ENCODE results near the gene NUP210L. TPM values are rescaled to one million over a fixed set of nuclear protein-coding genes. Genes with fewer than 3 reads are reported as not detected.
"Not testable (repeated sequence)": the region's sequence is repeated elsewhere in the genome, so short reads cannot be mapped to it uniquely, and the experiment has no call there.

The NUP210L gene
- total and polyA plus RNA-seq, 5 donors: 0.09 to 0.88 (median 0.18) TPM; not detected in 1

DNA sequence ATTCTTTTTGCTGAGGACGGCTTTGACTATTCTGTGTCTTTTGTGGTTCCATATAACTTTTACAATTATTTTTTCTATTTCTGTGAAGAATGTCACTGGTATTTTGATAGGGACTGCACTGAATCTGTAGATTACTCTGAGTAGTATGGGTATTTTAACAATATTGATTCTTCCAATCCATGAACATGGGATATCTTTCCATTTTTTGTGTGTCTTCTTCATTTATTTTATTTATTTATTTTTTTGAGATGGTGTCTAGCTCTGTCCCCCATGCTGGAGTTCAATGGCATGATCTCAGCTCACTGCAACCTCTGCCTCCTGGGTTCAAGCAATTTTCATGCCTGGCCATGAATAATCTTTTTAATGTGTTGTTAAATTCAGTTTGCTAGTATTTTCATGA lies 121.2 kb downstream of the NUP210L start:
- H3K4me3 ChIP-seq (ENCODE audit: low read length); DNase-seq; intact Hi-C loops (cut with DNase I); ATAC-seq; H3K4me1 ChIP-seq (ENCODE audit: control insufficient read depth, insufficient read depth, low read length); H3K27ac ChIP-seq (ENCODE audit: low read length); H3K27me3 ChIP-seq (ENCODE audit: control insufficient read depth, insufficient read depth); H3K9me3 ChIP-seq (ENCODE audit: control insufficient read depth, low read length): not testable (repeated sequence)
- 98% methylated on average over 1 of the region's 1 CpG for WGBS

DNA sequence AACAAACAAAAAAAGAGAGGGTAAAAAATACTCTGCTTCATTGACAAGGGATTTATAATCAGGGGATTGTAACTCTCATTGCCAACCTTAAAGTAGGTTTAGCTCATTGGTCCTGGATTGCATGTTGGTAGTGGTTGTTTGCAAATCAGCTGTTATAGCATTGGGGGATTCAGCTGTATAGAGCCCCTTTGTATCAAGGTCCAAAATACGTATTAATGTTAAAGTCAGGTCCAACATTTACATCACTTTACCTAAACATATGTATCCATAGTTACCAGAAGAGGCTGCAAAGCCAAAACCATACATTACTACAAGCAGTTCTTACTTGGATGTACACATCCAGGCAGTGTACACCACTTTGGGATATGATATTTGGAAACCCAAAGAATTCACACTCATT lies 134.9 kb downstream of the NUP210L start:
- ATAC-seq: no peak
- 93% methylated on average over 1 of the region's 1 CpG for WGBS
- Histone ChIP-seq H3K27ac (ENCODE audit: low read length) (no peak overlapping the region), H3K4me3 (ENCODE audit: low read length) (no peak overlapping the region), H3K27me3 (ENCODE audit: control insufficient read depth, insufficient read depth) (no peaks in the 10 kb centered on the region), H3K4me1 (ENCODE audit: control insufficient read depth, insufficient read depth, low read length) (no peaks in the 10 kb centered on the region), H3K9me3 (ENCODE audit: control insufficient read depth, low read length) (no peaks in the 10 kb centered on the region)
- no peak for DNase-seq
- intact Hi-C loops (cut with DNase I): no loop called here

DNA sequence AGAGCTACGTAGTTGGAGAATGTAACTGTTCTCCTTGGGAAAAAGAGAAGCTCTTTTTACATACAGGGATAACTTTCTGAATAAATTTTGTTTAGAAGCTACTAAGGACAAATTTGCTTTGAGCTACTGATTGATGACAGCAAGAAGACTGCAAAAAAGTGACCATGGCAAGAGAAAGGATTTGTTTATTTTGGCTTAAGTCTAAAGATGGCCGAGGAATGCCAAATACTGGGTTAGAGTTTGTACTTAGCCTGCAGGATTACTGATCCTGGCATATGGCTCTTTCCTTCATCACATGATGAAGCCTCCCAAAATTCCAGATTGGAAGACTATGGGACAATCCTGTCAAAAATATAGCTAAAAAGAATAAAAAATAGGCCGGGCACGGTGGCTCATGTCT lies 135.6 kb downstream of the NUP210L start:
- H3K27ac ChIP-seq (ENCODE audit: low read length): no peak overlapping the region
- intact Hi-C loops (cut with DNase I): no loop called here
- no peaks in the 10 kb centered on the region for H3K27me3 ChIP-seq (ENCODE audit: control insufficient read depth, insufficient read depth)
- no peaks in the 10 kb centered on the region for H3K9me3 ChIP-seq (ENCODE audit: control insufficient read depth, low read length)
- DNase-seq: no peak
- H3K4me3 ChIP-seq (ENCODE audit: low read length): no peak overlapping the region
- no peaks in the 10 kb centered on the region for H3K4me1 ChIP-seq (ENCODE audit: control insufficient read depth, insufficient read depth, low read length)
- 71% methylated on average over 4 of the region's 4 CpGs for WGBS
- no peak for ATAC-seq

DNA sequence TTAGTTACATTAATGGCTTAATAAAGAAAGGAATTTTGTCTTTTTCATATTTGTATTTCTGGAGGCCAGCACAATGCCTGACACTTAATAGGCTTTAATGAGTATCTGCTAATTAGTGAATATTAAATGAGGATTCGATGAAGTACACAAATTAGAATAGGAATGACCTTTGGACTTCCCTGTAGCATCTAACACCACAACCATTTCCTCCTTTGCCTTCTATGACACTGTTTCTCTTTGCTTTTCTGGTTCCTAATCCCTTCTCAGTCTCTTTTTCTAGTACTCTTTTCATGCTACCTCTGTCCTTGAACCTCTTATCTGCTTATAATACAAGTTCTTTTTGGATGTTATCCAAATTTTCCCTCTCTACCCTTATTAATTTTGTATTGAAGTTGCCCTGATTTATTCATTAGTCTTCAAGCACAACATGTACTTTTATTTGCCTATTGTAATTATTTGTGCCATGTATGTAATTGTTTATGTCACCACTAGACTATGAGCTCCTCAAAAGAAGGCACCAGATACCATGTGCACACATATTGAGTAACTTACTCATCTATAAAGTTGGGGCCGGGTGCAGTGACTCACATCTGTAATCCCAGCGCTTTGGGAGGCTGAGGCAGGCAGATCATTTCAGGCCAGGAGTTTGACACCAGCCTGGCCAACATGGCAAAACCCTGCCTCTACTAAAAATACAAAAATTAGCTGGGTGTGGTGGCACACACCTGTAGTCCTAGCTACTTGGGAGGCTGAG lies 140.5 kb downstream of the NUP210L start:
- no peak overlapping the region for H3K4me3 ChIP-seq (ENCODE audit: low read length)
- 80% methylated on average over 3 of the region's 3 CpGs for WGBS
- H3K27me3 ChIP-seq (ENCODE audit: control insufficient read depth, insufficient read depth): no peaks in the 10 kb centered on the region
- no peaks in the 10 kb centered on the region for H3K4me1 ChIP-seq (ENCODE audit: control insufficient read depth, insufficient read depth, low read length)
- DNase-seq: no peak
- H3K9me3 ChIP-seq (ENCODE audit: control insufficient read depth, low read length): no peaks in the 10 kb centered on the region
- intact Hi-C loops (cut with DNase I): no loop called here
- ATAC-seq: no peak
- no peak overlapping the region for H3K27ac ChIP-seq (ENCODE audit: low read length)

DNA sequence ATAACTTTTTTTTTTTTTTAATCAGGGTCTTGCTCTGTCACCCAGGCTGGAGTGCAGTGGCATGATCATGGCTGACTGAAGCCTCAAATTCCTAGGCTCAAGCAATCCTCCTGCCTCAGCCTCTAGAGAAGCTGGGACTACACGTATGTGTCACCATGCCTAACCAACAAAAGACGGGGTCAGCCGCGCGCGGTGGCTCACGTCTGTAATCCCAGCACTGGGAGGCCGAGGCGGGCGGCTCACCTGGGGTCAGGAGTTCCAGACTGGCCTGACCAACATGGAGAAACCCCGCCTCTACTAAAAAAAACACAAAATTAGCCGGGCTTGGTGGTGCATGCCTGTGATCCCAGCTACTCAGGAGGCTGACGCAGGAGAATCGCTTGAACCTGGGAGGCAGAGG lies 142.3 kb downstream of the NUP210L start:
- WGBS: 94% methylated on average over 14 of the region's 14 CpGs
- ATAC-seq; H3K4me1 ChIP-seq (ENCODE audit: control insufficient read depth, insufficient read depth, low read length); H3K9me3 ChIP-seq (ENCODE audit: control insufficient read depth, low read length); H3K27ac ChIP-seq (ENCODE audit: low read length); intact Hi-C loops (cut with DNase I); H3K27me3 ChIP-seq (ENCODE audit: control insufficient read depth, insufficient read depth); H3K4me3 ChIP-seq (ENCODE audit: low read length); DNase-seq: not testable (repeated sequence)

DNA sequence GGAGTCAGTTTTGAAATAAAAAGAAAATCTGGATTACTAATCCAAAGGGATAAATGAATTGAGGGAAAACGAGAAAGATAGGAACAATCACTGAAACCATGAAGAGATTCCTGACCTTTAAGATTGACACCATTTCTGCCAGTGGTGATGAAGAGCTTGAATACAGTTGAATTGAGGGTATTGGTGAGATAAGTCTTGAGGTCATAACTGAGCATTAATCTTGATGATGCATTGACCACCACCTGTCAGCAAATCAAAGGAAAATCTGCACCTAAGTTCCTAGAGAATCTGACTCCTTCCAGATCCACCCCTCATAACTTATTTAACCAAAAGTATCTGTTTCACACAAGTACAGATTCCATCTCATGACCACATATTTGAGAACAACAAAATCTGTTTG lies 142.7 kb downstream of the NUP210L start:
- DNase-seq: no peak
- intact Hi-C loops (cut with DNase I): no loop called here
- Histone ChIP-seq H3K27me3 (ENCODE audit: control insufficient read depth, insufficient read depth) (no peaks in the 10 kb centered on the region), H3K27ac (ENCODE audit: low read length) (no peak overlapping the region), H3K9me3 (ENCODE audit: control insufficient read depth, low read length) (no peaks in the 10 kb centered on the region), H3K4me1 (ENCODE audit: control insufficient read depth, insufficient read depth, low read length) (no peaks in the 10 kb centered on the region), H3K4me3 (ENCODE audit: low read length) (no peak overlapping the region)
- no peak for ATAC-seq
- WGBS: 63% methylated on average over 1 of the region's 1 CpG

DNA sequence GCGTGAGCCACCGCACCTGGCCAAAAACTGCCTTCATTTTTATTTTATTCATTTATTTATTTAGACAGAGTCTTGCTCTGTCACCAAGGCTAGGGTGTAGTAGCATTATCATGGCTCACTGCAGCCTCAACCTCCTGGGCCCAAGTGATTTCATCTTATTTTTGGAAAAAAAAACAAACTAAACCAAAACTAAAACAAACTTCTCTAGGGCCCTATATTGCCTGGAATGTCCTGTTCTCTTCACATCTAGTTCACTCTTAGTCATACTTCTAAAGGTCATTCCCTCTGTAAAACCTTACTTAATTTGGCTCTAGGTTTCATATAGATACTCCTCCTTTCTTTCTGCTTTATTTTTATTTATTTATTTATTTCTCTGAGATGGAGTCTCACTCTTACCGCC lies 148.7 kb downstream of the NUP210L start:
- Histone ChIP-seq H3K27me3 (ENCODE audit: control insufficient read depth, insufficient read depth) (no peaks in the 10 kb centered on the region), H3K27ac (ENCODE audit: low read length) (no peak overlapping the region), H3K4me3 (ENCODE audit: low read length) (no peak overlapping the region), H3K4me1 (ENCODE audit: control insufficient read depth, insufficient read depth, low read length) (no peaks in the 10 kb centered on the region), H3K9me3 (ENCODE audit: control insufficient read depth, low read length) (no peaks in the 10 kb centered on the region)
- DNase-seq: no peak
- WGBS: 90% methylated on average over 3 of the region's 3 CpGs
- intact Hi-C loops (cut with DNase I): no loop called here
- ATAC-seq: peak in 1 of 2 donors; percentile 45

DNA sequence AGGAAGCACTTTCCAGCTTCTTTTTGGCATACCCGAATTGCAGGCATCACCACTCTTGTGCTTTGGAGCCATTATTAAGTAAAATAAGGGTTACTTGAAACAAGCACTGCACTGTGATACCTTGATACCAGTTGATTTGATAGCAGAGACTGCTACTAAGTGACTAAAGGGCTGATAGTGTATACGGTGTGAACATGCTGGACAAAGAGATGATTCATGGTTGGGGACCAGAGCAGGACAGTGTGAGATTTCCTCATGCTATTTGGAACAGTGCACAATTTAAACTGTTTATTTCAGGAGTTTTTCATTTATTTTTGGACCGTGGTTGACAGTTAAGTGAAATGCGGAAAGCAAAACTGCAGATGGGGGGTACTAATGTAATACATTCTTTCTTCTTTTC lies 154.5 kb downstream of the NUP210L start:
- ATAC-seq (no peak), DNase-seq (no peak)
- Histone ChIP-seq H3K27me3 (ENCODE audit: control insufficient read depth, insufficient read depth) (no peaks in the 10 kb centered on the region), H3K4me1 (ENCODE audit: control insufficient read depth, insufficient read depth, low read length) (no peaks in the 10 kb centered on the region), H3K27ac (ENCODE audit: low read length) (no peak overlapping the region), H3K9me3 (ENCODE audit: control insufficient read depth, low read length) (no peaks in the 10 kb centered on the region), H3K4me3 (ENCODE audit: low read length) (no peak overlapping the region)
- WGBS: 72% methylated on average over 4 of the region's 4 CpGs
- intact Hi-C loops (cut with DNase I): no loop called here

DNA sequence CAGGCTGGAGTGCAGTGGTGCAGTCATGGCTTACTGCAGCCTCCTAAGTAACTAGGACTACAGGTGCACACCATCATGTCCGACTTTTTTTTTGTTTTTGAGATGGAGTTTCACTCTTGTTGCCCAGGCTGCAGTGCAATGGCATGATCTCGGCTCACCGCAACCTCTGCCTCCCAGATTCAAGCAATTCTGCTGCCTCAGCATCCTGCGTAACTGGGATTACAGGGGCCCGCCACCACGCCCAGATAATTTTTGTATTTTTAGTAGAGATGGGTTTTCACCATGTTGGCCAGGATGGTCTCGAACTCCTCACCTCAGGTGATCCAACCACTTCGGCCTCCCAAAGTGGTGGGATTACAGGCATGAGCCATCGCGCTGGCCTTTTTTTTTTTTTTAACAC lies 158.0 kb downstream of the NUP210L start:
- DNase-seq; H3K27ac ChIP-seq (ENCODE audit: low read length); intact Hi-C loops (cut with DNase I); H3K4me1 ChIP-seq (ENCODE audit: control insufficient read depth, insufficient read depth, low read length); ATAC-seq; H3K27me3 ChIP-seq (ENCODE audit: control insufficient read depth, insufficient read depth); H3K4me3 ChIP-seq (ENCODE audit: low read length); H3K9me3 ChIP-seq (ENCODE audit: control insufficient read depth, low read length): not testable (repeated sequence)
- 95% methylated on average over 10 of the region's 10 CpGs for WGBS

DNA sequence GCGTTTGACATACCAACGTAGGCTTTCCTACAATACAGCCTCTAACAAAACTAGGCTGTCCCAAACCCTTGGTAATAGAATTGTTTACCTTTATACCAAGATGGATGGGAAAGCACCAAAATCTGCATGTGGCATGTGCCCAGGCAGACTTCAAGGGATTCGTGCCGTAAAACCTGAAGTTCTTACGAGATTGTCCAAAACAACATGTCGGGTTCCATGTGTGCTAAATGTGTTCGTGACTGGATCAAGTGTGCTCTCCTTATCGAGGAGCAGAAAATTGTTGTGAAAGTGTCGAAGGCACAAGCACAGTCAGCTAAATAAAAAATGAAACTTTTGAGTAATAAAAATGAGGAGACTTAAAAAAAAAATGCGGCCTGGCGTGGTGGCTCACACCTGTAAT lies 159.2 kb downstream of the NUP210L start:
- no peak overlapping the region for H3K27ac ChIP-seq (ENCODE audit: low read length)
- no peaks in the 10 kb centered on the region for H3K27me3 ChIP-seq (ENCODE audit: control insufficient read depth, insufficient read depth)
- no peak overlapping the region for H3K4me3 ChIP-seq (ENCODE audit: low read length)
- ATAC-seq (no peak), DNase-seq (no peak)
- 90% methylated on average over 11 of the region's 11 CpGs for WGBS
- intact Hi-C loops (cut with DNase I): no loop called here
- no peaks in the 10 kb centered on the region for H3K9me3 ChIP-seq (ENCODE audit: control insufficient read depth, low read length)
- H3K4me1 ChIP-seq (ENCODE audit: control insufficient read depth, insufficient read depth, low read length): no peaks in the 10 kb centered on the region

DNA sequence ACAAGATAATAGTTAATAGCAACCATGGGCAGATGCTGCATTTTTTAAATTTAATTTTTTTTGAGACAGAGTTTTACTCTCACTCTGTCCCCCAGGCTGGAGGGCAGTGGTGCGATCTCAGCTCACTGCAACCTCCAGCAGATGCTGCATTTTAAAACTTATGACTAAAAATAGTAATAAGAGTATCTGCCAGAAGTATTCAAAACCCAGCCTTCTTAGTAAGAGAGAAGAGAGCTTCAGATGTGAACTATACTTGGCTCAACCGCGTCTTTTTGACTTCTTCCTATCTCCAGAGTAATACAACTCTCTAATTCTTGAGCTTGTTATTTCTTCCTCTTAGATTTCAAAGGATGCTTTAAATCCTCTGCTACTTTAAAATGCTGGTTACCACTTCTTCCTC lies 159.7 kb downstream of the NUP210L start:
- ATAC-seq (no peak), DNase-seq (no peak)
- H3K4me3 ChIP-seq (ENCODE audit: low read length): no peak overlapping the region
- intact Hi-C loops (cut with DNase I): no loop called here
- H3K9me3 ChIP-seq (ENCODE audit: control insufficient read depth, low read length): no peaks in the 10 kb centered on the region
- no peaks in the 10 kb centered on the region for H3K4me1 ChIP-seq (ENCODE audit: control insufficient read depth, insufficient read depth, low read length)
- WGBS: 72% methylated on average over 3 of the region's 3 CpGs
- H3K27me3 ChIP-seq (ENCODE audit: control insufficient read depth, insufficient read depth): no peaks in the 10 kb centered on the region
- H3K27ac ChIP-seq (ENCODE audit: low read length): no peak overlapping the region

DNA sequence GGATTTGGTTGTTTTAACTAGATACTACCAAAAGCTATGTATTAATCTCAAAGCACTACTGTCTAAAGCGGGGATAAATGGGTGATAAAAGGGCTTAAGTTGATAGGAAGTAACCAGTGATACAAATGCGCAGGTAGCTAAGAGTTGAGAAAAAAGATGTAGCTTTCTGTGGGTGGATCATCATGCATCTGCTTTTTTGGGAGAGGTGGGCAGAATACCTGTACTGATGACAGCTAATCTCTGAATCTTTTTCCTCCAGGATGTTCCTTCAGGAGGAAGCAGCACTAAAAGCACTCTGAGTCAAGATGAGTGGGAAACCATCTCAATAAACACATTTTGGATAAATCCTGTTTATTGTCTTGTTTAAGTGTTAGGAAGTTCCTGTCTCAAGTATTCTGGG lies 163.1 kb downstream of the NUP210L start:
- intact Hi-C loops (cut with DNase I): no loop called here
- no peaks in the 10 kb centered on the region for H3K27me3 ChIP-seq (ENCODE audit: control insufficient read depth, insufficient read depth)
- H3K4me1 ChIP-seq (ENCODE audit: control insufficient read depth, insufficient read depth, low read length): no peaks in the 10 kb centered on the region
- H3K4me3 ChIP-seq (ENCODE audit: low read length): peak overlapping the region; percentile 71
- H3K27ac ChIP-seq (ENCODE audit: low read length): no peak overlapping the region
- H3K9me3 ChIP-seq (ENCODE audit: control insufficient read depth, low read length): no peaks in the 10 kb centered on the region
- ATAC-seq (no peak), DNase-seq (no peak)
- 89% methylated on average over 2 of the region's 2 CpGs for WGBS
